DLD1 (cell line): ENCODE data around the gene PXMP4.

ENCODE experiments used
- in situ Hi-C: cut with HindIII; loops from 2 replicates; pipeline ENCODE4 v1.10.0; 2017; ENCODE audit warnings: low sequenced_read_pairs

PXMP4 gene

DNA sequence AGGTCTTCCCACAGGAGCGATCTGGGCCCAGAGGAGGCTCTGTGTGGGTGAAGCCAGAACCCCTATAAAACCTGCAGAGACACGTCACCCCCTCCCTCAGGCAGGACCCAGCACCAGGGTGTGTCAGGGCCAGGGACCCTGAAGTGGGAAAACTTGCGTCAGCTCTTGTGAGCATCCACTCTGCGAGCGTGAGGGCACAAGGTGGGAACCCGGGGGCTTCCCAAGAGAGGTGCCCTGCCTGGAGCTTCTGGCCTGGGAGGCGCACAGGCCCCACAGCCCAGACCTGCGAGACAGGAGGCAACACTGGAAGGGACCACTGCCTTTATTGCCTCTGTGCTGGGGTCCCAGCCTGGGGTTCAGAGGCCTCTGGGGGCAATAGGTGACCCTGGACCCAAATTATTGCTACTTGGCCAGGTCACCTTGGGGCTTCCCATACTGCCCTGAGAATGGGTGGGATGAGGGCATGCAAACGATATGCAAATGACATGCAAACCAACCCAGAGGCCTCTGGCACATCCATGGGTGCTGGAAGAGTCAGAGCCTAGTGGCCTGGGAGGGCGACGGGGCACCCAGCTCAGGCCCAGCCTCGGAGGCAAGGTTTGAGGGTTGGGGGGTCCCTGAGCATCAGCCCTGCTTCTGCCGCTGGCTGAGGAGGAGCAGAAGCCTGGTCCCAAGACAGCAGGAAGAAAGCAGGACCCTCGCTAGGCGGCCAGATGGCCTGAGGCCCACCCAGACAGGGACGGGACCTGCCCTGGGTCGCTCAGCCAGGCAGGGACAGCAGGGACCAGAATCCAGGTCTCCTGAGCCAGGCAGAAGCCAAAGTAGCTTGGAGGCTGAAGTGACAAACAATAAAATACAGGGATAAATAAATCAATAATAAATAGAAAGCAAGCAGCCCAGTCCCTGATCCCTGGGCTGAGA is 63.1 kb downstream of the PXMP4 start:
- in situ Hi-C loops: no loop called here

DNA sequence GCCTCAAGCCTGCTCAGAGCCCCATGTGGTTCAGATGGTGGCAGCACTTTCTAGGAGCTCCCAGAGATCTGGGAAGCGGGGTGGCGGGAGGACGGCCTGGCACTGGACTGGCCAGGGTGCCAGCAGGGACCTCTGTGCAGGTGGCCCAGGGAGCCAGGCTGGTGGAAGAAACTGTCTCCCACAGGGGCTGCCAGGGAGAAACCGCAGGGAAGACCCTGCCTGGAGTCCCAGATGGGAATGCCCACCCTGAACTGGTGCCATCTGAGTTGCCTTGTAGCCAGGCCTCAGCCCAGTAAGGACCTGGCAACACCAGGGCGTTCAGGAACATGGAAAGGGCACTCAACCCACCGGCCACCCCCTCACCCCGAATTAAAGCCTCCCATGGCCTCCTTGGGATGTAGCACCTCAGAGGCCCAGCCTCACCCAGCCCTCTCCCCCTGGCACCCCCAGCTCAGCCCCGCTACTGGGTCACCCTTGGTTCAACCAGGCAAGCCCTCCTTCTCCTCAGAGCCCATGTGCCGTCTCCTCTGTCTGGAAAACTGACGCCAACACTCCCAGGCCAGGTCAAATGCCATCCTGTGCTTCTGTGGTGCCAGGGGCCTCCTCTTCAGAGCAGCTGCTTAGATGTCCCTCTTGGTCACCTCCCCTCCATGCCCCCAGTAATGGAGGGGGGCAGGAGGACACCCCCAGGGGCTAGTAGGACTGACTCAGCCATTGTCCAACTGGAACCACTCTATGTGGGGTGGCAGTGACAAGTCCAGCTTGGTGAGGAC is 63.9 kb downstream of the PXMP4 start:
- in situ Hi-C loops: no loop called here

DNA sequence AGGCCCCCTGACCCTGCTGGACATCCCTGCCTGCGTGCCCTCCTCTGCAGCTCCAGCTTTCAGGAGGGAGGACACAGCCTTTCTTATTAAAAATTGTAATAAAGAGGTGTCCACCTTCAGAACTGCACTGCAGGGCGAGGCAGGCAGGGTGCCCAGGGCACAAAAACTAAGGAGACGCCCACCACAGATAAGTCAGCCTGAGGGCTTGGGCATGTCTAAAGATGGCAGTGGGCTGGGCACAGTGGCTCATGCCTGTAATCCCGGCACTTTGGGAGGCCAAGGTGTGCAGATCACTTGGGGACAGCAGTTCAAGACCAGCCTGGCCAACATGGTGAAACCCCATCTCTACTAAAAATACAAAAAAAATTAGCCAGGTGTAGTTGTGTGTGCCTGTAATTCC is 64.9 kb downstream of the PXMP4 start:
- in situ Hi-C loops: no loop called here

DNA sequence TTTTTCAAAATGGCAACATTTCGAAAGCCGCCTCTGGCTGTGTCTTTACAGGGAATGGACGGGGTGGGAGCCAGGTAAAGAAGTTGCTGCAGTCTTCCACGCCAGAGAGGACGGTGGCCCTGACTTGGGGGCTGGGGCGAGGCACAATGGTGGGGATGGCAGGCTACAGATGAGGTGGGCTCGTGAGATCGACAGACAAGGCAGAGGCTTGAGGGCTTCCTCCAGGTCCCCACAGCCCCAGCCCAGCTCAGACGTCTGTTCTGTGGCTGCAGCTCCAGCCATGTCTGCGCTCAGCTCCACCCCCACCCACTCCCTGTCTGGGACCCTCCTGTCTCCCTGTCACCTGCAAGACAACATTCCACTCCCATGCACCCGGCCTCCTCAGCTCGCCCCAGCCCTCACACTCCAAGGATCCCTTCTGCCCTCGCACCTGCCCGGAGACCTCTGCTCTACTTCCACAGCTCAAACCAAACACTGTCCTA is 65.4 kb downstream of the PXMP4 start:
- in situ Hi-C loops: no loop called here

GRCh38 chr20:33653900-33654596 is 66.1 kb downstream of the PXMP4 start:
- in situ Hi-C loops: no loop called here

DNA sequence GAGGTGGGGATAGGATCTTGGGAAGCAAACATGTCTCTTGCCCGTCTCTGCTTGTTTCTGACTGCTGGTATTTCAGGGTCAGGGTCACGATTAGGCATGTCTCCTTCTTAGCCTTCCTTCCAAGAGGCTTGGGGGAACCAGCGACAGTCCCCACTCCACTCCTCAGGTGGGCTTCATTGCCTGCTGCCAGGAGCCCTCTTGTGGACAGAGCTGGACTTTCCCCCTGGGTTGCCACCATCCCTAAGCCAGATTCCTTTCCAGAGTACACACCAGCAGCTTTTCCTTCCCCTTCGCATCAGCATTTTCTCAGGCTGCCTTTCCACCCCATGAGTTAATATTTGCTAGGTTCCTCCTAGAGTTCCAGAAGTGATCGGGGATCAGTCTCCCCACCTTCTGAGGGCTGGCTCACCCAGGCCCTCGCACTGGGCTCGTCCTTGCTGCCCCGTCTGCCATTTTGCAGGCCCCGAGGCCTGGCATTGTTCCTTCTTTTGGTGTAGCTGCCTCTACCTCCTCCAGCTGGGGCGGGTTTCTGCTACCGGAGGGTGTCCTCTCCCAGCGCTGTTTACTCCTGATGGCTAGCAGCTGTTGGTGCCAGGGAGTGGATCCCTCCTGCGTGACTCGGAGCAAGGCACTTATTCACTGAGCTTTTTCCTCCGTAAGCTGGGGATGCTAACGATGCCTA is 66.8 kb downstream of the PXMP4 start:
- in situ Hi-C loops: no loop called here
